Testis (tissue), 2 donors: ENCODE data around the gene TMEM144.
A peak's percentile ranks its signal among the peaks of the same experiment; 100 is the strongest.

ENCODE experiments used
- POLR2A ChIP-seq: fragments of 450-650 bp; IDR thresholded peaks from one replicate; pipeline ENCODE4 v1.6.1; 2017; ENCODE audit warnings: antibody characterized with exemption, mild to moderate bottlenecking, moderate library complexity
- TF ChIP-seq, protein P1 (sequence below), 3 experiments: fragments of 450-650 bp in 2 of 3; fragments of 200-600 bp in 1 of 3; sonication (generic) in 1 of 3; IDR thresholded peaks; one replicate each; pipeline ENCODE4 v1.5.1; 2016 to 2019; ENCODE audit warnings: antibody characterized with exemption in 3 of 3, mild to moderate bottlenecking in 2 of 3, moderate library complexity in 1 of 3

DNA sequence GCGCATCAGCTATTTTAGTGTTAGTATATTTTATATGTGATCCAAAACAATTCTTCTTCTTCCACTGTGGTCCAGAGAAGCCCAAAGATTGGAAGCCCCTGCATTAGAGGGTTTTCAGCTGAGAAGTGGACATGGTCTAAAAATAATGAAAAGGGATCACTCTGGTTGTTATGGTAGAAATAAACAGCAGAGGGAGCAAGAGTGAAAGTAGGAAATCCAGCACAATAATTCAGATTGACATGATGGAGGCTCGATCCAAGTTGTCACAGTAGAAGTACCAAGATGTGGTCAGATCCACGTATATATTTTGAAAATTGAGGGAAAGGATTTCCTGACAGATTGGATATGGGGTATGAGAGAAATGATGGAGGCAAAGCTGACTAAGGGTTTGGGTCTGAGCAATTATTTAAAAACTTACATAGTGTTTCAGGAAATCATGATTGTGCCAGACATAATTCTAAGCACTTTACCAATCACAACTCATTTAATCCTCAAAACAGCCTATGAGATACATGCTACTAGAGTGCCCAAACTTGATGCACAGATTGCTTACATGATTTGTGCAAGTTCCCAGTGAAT, 17.0 kb upstream of the TMEM144 start:
- TF ChIP-seq POLR2A = no peak
- TF ChIP-seq, protein P1, sequence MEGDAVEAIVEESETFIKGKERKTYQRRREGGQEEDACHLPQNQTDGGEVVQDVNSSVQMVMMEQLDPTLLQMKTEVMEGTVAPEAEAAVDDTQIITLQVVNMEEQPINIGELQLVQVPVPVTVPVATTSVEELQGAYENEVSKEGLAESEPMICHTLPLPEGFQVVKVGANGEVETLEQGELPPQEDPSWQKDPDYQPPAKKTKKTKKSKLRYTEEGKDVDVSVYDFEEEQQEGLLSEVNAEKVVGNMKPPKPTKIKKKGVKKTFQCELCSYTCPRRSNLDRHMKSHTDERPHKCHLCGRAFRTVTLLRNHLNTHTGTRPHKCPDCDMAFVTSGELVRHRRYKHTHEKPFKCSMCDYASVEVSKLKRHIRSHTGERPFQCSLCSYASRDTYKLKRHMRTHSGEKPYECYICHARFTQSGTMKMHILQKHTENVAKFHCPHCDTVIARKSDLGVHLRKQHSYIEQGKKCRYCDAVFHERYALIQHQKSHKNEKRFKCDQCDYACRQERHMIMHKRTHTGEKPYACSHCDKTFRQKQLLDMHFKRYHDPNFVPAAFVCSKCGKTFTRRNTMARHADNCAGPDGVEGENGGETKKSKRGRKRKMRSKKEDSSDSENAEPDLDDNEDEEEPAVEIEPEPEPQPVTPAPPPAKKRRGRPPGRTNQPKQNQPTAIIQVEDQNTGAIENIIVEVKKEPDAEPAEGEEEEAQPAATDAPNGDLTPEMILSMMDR (IDR thresholded peaks at IDR 0.05) = peak; percentile 20 to 52 (median 38)
